Neural crest cell (in vitro differentiated cells): ENCODE measurements around the gene ZNF750. TPM values are rescaled to one million over a fixed set of nuclear protein-coding genes. Genes with fewer than 3 reads are reported as not detected.

Source experiments
- DNase-seq: peaks from one replicate; pipeline ENCODE4 v3.0.0; 2021; ENCODE audit warnings: low read depth, mixed read lengths, low spot score
- H3K27ac Mint-ChIP-seq: one replicate; pipeline ENCODE4 v1.8.0; 2021; ENCODE audit warnings: mild to moderate bottlenecking, mixed read lengths; ENCODE audit not compliant: unreplicated experiment
- H3K27me3 Mint-ChIP-seq: 2 replicates; pipeline ENCODE4 v1.8.0; 2021; ENCODE audit warnings: low read depth, mild to moderate bottlenecking, mixed read lengths
- H3K36me3 Mint-ChIP-seq: 2 replicates; pipeline ENCODE4 v1.8.0; 2021; ENCODE audit warnings: low read depth, mild to moderate bottlenecking, mixed read lengths
- H3K4me1 Mint-ChIP-seq: 2 replicates; pipeline ENCODE4 v1.8.0; 2021; ENCODE audit warnings: mixed read lengths
- H3K4me3 Mint-ChIP-seq: one replicate; pipeline ENCODE4 v1.8.0; 2021; ENCODE audit warnings: mild to moderate bottlenecking, mixed read lengths
- H3K9me3 Mint-ChIP-seq: 2 replicates; pipeline ENCODE4 v1.8.0; 2021; ENCODE audit warnings: mixed read lengths
- CTCF ChIP-seq: fragments of 200-600 bp; sonication (generic); conservative IDR thresholded peaks from 2 replicates; pipeline ENCODE4 v1.5.0; 2021; ENCODE audit warnings: antibody characterized with exemption, mild to moderate bottlenecking
- total RNA-seq: library from RNA; stranded (reverse); gene quantifications from 2 replicates; pipeline ENCODE4 v1.2.1, GENCODE V29; 2021

Gene ZNF750
- total RNA-seq, 1 donor from 2014 or later: not detected

GRCh38 chr17:82810644-82811430, 29.0 kb downstream of the ZNF750 start:
- no peak for DNase-seq
- Mint-ChIP-seq H3K27me3 (no peaks in the 10 kb centered on the region), H3K27ac (no peak overlapping the region), H3K4me3 (no peak overlapping the region), H3K9me3 (no peaks in the 10 kb centered on the region), H3K36me3 (peaks cover under 1% of the 10 kb centered on the region), H3K4me1 (no peaks in the 10 kb centered on the region)
- TF ChIP-seq CTCF: no peak

GRCh38 chr17:82808921-82809905, 30.6 kb downstream of the ZNF750 start:
- no peak for DNase-seq
- H3K9me3 Mint-ChIP-seq: no peaks in the 10 kb centered on the region
- H3K4me3 Mint-ChIP-seq: no peak overlapping the region
- H3K27me3 Mint-ChIP-seq: no peaks in the 10 kb centered on the region
- no peak overlapping the region for H3K27ac Mint-ChIP-seq
- no peak for TF ChIP-seq CTCF
- no peaks in the 10 kb centered on the region for H3K36me3 Mint-ChIP-seq
- no peaks in the 10 kb centered on the region for H3K4me1 Mint-ChIP-seq

DNA sequence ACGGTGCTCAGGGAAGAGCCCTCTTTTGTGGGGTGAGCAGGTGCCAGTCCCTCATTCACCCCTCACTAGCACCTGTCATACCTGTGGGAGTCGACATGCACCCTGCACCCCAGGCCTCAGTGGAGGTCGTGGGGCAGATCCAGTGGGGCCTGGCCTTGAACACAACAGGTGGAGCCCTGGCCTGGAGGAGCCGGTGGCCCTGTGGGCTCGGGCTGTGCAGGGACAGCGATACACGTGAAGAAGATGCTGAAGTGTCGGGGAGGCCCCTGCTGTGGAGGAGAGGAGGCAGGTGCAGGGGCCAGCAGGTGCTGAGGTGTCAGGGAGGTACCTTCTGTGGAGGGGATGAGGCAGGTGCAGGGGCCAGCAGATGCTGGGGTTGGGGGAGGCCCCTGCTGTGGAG, 31.8 kb downstream of the ZNF750 start:
- Mint-ChIP-seq H3K36me3 (peaks cover 2% of the 10 kb centered on the region), H3K27ac (no peak overlapping the region), H3K4me3 (no peak overlapping the region), H3K4me1 (no peaks in the 10 kb centered on the region), H3K27me3 (no peaks in the 10 kb centered on the region), H3K9me3 (no peaks in the 10 kb centered on the region)
- DNase-seq: no peak
- TF ChIP-seq CTCF: no peak

DNA sequence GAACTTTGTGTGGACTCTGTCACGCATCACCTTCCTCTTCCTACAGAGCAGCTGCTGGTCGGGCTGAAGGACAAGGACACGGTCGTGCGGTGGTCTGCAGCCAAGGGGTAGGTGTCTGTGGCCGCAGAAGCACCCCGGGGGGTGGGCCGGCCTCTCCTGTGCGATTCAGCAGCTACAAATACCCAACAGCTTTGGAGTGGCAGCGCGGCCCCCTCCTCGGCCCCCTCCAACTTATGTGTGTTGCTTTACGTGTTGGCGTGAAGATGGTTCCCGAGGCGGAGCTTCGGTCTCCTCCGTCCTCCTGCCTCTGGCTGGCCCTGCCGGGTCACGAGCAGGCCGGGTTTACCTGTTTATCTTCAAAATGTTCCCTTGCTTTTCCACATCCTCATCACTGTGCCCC, 32.3 kb downstream of the ZNF750 start:
- no peak for TF ChIP-seq CTCF
- Mint-ChIP-seq H3K27me3 (no peaks in the 10 kb centered on the region), H3K4me1 (no peaks in the 10 kb centered on the region), H3K9me3 (no peaks in the 10 kb centered on the region), H3K27ac (no peak overlapping the region), H3K4me3 (no peak overlapping the region), H3K36me3 (peaks cover 5% of the 10 kb centered on the region)
- no peak for DNase-seq

GRCh38 chr17:82807101-82807500, 32.7 kb downstream of the ZNF750 start:
- peaks cover 3% of the 10 kb centered on the region for H3K9me3 Mint-ChIP-seq
- no peak overlapping the region for H3K4me3 Mint-ChIP-seq
- H3K4me1 Mint-ChIP-seq: peaks cover 3% of the 10 kb centered on the region
- no peak for DNase-seq
- no peak for TF ChIP-seq CTCF
- no peaks in the 10 kb centered on the region for H3K27me3 Mint-ChIP-seq
- peaks cover 8% of the 10 kb centered on the region for H3K36me3 Mint-ChIP-seq
- no peak overlapping the region for H3K27ac Mint-ChIP-seq
